AG10803 (cell line): ENCODE measurements around the gene OBSCN.

Source experiments
- DNase-seq: peaks from one replicate; pipeline ENCODE4 v3.0.0; 2010; ENCODE audit warnings: low read depth
- H3K4me3 ChIP-seq: 2 replicates; pipeline ENCODE4 v1.5.1; 2011; ENCODE audit warnings: mild to moderate bottlenecking, low read length, control low read depth
- CTCF ChIP-seq: conservative IDR thresholded peaks from 2 replicates; pipeline ENCODE4 v1.5.1; 2011; ENCODE audit warnings: mild to moderate bottlenecking, low read length, control low read depth, inconsistent platforms

The OBSCN gene

GRCh38 chr1:228295201-228295600 is 87.4 kb downstream of the OBSCN start:
- TF ChIP-seq CTCF, result no peak
- no peak for DNase-seq
- no peak overlapping the region for H3K4me3 ChIP-seq

- DNase-seq, result no peak
- TF ChIP-seq CTCF, result no peak
- H3K4me3 ChIP-seq, result no peak overlapping the region
Observed at GRCh38 chr1:228295981-228296380, 88.1 kb downstream of the OBSCN start.

- H3K4me3 ChIP-seq, result no peak overlapping the region
- no peak for TF ChIP-seq CTCF
- no peak for DNase-seq
Observed at GRCh38 chr1:228297242-228297641, 89.4 kb downstream of the OBSCN start.

DNA sequence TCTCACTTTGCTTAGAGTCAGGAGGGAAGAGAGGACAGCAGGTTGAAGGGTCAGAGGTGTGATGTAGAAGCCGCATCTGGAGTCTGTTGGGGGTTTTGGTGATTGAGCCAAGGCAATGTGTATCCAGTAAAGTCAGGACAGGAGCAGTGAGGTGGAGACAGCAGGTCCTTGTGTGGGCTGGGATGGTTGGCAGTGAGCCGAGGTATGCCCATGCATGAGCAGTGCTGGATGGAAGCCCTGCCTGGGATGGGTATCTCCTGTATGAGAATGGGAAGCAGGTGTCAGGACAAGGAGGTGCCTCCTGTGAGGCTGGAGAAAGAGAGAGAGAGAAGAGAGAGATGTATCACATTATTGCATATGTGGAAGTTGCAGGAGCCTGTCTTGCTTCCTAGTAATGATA is 90.0 kb downstream of the OBSCN start:
- H3K4me3 ChIP-seq, result no peak overlapping the region
- no peak for DNase-seq
- TF ChIP-seq CTCF, result no peak

- H3K4me3 ChIP-seq, result no peak overlapping the region
- no peak for DNase-seq
- TF ChIP-seq CTCF, result no peak
Observed at GRCh38 chr1:228298471-228298870, 90.6 kb downstream of the OBSCN start.

- no peak for TF ChIP-seq CTCF
- no peak overlapping the region for H3K4me3 ChIP-seq
- no peak for DNase-seq
Observed at GRCh38 chr1:228299211-228299610, 91.4 kb downstream of the OBSCN start.

- no peak for TF ChIP-seq CTCF
- no peak for DNase-seq
Observed at GRCh38 chr1:228299901-228300300, 92.1 kb downstream of the OBSCN start.

More at GRCh38 chr1:228299901-228300300, 92.1 kb downstream of the OBSCN start:
- no peak overlapping the region for H3K4me3 ChIP-seq
